ENCODE measurements around the gene ZNF3.

DNA sequence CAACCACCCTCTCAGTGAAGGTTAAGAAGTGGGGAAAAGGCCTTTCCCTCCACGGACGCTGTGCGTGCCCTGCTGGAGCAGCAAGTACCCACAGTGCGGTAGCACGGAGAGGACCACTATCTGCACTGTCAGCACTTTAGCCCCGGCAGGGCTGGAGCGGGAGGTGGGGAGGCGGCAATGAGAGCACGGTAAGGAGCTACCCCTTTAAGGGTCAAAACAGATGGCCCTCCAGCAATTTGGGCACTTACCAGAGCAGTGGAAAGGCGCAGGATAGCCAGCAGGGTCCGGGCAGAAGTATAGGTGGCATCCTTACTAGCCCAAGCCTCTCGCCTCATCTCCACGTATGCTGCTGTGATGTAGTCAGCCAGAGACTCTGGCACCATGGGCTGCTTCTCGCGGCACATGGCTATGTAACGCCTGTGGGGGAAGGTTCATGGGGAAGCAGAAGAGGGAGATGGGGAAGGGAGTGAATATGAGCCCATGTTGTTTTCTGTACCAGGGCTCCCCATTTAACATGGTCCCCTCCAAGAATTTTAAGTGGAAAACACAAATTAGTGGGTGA is 12.5 kb upstream of the ZNF3 start:
- TF ChIP-seq, protein P1, sequence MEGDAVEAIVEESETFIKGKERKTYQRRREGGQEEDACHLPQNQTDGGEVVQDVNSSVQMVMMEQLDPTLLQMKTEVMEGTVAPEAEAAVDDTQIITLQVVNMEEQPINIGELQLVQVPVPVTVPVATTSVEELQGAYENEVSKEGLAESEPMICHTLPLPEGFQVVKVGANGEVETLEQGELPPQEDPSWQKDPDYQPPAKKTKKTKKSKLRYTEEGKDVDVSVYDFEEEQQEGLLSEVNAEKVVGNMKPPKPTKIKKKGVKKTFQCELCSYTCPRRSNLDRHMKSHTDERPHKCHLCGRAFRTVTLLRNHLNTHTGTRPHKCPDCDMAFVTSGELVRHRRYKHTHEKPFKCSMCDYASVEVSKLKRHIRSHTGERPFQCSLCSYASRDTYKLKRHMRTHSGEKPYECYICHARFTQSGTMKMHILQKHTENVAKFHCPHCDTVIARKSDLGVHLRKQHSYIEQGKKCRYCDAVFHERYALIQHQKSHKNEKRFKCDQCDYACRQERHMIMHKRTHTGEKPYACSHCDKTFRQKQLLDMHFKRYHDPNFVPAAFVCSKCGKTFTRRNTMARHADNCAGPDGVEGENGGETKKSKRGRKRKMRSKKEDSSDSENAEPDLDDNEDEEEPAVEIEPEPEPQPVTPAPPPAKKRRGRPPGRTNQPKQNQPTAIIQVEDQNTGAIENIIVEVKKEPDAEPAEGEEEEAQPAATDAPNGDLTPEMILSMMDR (IDR thresholded peaks at IDR 0.05) = no peak
- no peak for TF ChIP-seq POLR2A (IDR thresholded peaks at IDR 0.05)

Data from adrenal gland (tissue), 5 donors.